ENCODE data around the gene MATCAP1. TPM values are rescaled to one million over a fixed set of nuclear protein-coding genes. Genes with fewer than 3 reads are reported as not detected.

MATCAP1 gene
- total and polyA plus RNA-seq, 2 of the 13 experiments (the other 11 are each of a cell fraction or from before 2014, with no cell fraction given): 11.2 to 24.5 TPM

- TF ChIP-seq ZFP62 (CRISPR knock-in tag; IDR thresholded peaks at IDR 0.05) (no peak), CBX2 (IDR thresholded peaks at IDR 0.05; ENCODE audit: low read depth, low read length) (no peak), CBX2 (CRISPR knock-in tag; IDR thresholded peaks at IDR 0.05; ENCODE audit: low read depth) (no peak), KDM4B (CRISPR knock-in tag; IDR thresholded peaks at IDR 0.05) (no peak), ZC3H13 (CRISPR knock-in tag; IDR thresholded peaks at IDR 0.05) (0 out of 2 replicates have a peak, but pooled peaks have one; percentile 14), KMT2A (CRISPR knock-in tag; IDR thresholded peaks at IDR 0.05) (no peak; the same call in 1 of the 2 replicates), SUZ12 (IDR thresholded peaks at IDR 0.05; ENCODE audit: low read depth, low read length) (no peak), HNRNPLL (IDR thresholded peaks at IDR 0.05; ENCODE audit: low read depth, low read length, poor library complexity, severe bottlenecking) (peak; percentile 91), NFKB2 (CRISPR knock-in tag; IDR thresholded peaks at IDR 0.05; ENCODE audit: borderline replicate concordance) (no peak)
- TF ChIP-seq, protein P1, sequence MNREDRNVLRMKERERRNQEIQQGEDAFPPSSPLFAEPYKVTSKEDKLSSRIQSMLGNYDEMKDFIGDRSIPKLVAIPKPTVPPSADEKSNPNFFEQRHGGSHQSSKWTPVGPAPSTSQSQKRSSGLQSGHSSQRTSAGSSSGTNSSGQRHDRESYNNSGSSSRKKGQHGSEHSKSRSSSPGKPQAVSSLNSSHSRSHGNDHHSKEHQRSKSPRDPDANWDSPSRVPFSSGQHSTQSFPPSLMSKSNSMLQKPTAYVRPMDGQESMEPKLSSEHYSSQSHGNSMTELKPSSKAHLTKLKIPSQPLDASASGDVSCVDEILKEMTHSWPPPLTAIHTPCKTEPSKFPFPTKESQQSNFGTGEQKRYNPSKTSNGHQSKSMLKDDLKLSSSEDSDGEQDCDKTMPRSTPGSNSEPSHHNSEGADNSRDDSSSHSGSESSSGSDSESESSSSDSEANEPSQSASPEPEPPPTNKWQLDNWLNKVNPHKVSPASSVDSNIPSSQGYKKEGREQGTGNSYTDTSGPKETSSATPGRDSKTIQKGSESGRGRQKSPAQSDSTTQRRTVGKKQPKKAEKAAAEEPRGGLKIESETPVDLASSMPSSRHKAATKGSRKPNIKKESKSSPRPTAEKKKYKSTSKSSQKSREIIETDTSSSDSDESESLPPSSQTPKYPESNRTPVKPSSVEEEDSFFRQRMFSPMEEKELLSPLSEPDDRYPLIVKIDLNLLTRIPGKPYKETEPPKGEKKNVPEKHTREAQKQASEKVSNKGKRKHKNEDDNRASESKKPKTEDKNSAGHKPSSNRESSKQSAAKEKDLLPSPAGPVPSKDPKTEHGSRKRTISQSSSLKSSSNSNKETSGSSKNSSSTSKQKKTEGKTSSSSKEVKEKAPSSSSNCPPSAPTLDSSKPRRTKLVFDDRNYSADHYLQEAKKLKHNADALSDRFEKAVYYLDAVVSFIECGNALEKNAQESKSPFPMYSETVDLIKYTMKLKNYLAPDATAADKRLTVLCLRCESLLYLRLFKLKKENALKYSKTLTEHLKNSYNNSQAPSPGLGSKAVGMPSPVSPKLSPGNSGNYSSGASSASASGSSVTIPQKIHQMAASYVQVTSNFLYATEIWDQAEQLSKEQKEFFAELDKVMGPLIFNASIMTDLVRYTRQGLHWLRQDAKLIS (CRISPR knock-in tag; IDR thresholded peaks at IDR 0.05): no peak
- TF ChIP-seq, protein P2, sequence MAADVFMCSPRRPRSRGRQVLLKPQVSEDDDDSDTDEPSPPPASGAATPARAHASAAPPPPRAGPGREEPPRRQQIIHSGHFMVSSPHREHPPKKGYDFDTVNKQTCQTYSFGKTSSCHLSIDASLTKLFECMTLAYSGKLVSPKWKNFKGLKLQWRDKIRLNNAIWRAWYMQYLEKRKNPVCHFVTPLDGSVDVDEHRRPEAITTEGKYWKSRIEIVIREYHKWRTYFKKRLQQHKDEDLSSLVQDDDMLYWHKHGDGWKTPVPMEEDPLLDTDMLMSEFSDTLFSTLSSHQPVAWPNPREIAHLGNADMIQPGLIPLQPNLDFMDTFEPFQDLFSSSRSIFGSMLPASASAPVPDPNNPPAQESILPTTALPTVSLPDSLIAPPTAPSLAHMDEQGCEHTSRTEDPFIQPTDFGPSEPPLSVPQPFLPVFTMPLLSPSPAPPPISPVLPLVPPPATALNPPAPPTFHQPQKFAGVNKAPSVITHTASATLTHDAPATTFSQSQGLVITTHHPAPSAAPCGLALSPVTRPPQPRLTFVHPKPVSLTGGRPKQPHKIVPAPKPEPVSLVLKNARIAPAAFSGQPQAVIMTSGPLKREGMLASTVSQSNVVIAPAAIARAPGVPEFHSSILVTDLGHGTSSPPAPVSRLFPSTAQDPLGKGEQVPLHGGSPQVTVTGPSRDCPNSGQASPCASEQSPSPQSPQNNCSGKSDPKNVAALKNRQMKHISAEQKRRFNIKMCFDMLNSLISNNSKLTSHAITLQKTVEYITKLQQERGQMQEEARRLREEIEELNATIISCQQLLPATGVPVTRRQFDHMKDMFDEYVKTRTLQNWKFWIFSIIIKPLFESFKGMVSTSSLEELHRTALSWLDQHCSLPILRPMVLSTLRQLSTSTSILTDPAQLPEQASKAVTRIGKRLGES (CRISPR knock-in tag; IDR thresholded peaks at IDR 0.05; ENCODE audit: borderline replicate concordance): no peak
- TF ChIP-seq, protein P3, sequence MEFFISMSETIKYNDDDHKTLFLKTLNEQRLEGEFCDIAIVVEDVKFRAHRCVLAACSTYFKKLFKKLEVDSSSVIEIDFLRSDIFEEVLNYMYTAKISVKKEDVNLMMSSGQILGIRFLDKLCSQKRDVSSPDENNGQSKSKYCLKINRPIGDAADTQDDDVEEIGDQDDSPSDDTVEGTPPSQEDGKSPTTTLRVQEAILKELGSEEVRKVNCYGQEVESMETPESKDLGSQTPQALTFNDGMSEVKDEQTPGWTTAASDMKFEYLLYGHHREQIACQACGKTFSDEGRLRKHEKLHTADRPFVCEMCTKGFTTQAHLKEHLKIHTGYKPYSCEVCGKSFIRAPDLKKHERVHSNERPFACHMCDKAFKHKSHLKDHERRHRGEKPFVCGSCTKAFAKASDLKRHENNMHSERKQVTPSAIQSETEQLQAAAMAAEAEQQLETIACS (CRISPR knock-in tag; IDR thresholded peaks at IDR 0.05): peak; percentile 72; the same call in 1 of the 2 replicates
- TF ChIP-seq, protein P4, sequence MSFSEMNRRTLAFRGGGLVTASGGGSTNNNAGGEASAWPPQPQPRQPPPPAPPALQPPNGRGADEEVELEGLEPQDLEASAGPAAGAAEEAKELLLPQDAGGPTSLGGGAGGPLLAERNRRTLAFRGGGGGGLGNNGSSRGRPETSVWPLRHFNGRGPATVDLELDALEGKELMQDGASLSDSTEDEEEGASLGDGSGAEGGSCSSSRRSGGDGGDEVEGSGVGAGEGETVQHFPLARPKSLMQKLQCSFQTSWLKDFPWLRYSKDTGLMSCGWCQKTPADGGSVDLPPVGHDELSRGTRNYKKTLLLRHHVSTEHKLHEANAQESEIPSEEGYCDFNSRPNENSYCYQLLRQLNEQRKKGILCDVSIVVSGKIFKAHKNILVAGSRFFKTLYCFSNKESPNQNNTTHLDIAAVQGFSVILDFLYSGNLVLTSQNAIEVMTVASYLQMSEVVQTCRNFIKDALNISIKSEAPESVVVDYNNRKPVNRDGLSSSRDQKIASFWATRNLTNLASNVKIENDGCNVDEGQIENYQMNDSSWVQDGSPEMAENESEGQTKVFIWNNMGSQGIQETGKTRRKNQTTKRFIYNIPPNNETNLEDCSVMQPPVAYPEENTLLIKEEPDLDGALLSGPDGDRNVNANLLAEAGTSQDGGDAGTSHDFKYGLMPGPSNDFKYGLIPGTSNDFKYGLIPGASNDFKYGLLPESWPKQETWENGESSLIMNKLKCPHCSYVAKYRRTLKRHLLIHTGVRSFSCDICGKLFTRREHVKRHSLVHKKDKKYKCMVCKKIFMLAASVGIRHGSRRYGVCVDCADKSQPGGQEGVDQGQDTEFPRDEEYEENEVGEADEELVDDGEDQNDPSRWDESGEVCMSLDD (CRISPR knock-in tag; IDR thresholded peaks at IDR 0.05; ENCODE audit: borderline replicate concordance): no peak
- TF ChIP-seq, protein P5, sequence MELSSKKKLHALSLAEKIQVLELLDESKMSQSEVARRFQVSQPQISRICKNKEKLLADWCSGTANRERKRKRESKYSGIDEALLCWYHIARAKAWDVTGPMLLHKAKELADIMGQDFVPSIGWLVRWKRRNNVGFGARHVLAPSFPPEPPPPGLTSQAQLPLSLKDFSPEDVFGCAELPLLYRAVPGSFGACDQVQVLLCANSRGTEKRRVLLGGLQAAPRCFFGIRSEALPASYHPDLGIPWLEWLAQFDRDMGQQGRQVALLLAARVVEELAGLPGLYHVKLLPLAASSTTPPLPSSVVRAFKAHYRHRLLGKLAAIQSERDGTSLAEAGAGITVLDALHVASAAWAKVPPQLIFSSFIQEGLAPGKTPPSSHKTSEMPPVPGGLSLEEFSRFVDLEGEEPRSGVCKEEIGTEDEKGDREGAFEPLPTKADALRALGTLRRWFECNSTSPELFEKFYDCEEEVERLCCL (CRISPR knock-in tag; IDR thresholded peaks at IDR 0.05; ENCODE audit: borderline replicate concordance): no peak
These were observed 28.2 kb downstream of the MATCAP1 start (continued) for GRCh38 chr16:67155295-67156142.

Measured in HepG2 (cell line).